ENCODE data around the gene NUP58.

Gene NUP58

GRCh38 chr13:25375727-25376358 lies 74.4 kb downstream of the NUP58 start:
- no peak for DNase-seq (ENCODE audit: low read depth, low spot score)

- no peak for DNase-seq (ENCODE audit: low read depth, low spot score)
Measured at GRCh38 chr13:25377244-25377962, 76.0 kb downstream of the NUP58 start.

- no peak for DNase-seq (ENCODE audit: low read depth, low spot score)
Measured at GRCh38 chr13:25378528-25378927, 77.1 kb downstream of the NUP58 start.

- DNase-seq (ENCODE audit: low read depth, low spot score): no peak
Measured at GRCh38 chr13:25379011-25379410, 77.6 kb downstream of the NUP58 start.

GRCh38 chr13:25380082-25380481 lies 78.7 kb downstream of the NUP58 start:
- DNase-seq (ENCODE audit: low read depth, low spot score): no peak

- no peak for DNase-seq (ENCODE audit: low read depth, low spot score)
Measured at GRCh38 chr13:25380741-25381324, 79.4 kb downstream of the NUP58 start.

- DNase-seq (ENCODE audit: low read depth, low spot score): no peak
Measured at GRCh38 chr13:25384758-25385410, 83.5 kb downstream of the NUP58 start.

GRCh38 chr13:25391932-25392331 lies 90.5 kb downstream of the NUP58 start:
- DNase-seq (ENCODE audit: low read depth, low spot score): no peak

Data from activated naive CD8-positive, alpha-beta T cell treated with anti-CD3 and anti-CD28 coated beads, Interleukin-2, amount 50 U/mL, for 16 hours (primary cell).